ENCODE measurements around the gene TMCO2. TPM values are rescaled to one million over a fixed set of nuclear protein-coding genes. Genes with fewer than 3 reads are reported as not detected.

The TMCO2 gene
- total RNA-seq, 2 donors from 2014 or later, result not detected

- no peak for DNase-seq
- Histone ChIP-seq H3K9me3 (no peaks in the 10 kb centered on the region), H3K4me1 (no peaks in the 10 kb centered on the region), H3K9ac (ENCODE audit: low read depth in 2 of 2, low read length in 2 of 2) (no peak overlapping the region), H3K27me3 (no peaks in the 10 kb centered on the region), H3K27ac (no peak overlapping the region), H3K4me3 (no peak overlapping the region), H3K36me3 (no peaks in the 10 kb centered on the region)
- no peak for TF ChIP-seq CTCF (IDR thresholded peaks at IDR 0.05)
- intact Hi-C loops (cut with DNase I), result no loop called here
These were observed 675 bp downstream of the TMCO2 start for GRCh38 chr1:40248412-40248811.

GRCh38 chr1:40251456-40251855 lies 3.7 kb downstream of the TMCO2 start:
- no peak for DNase-seq
- TF ChIP-seq CTCF (IDR thresholded peaks at IDR 0.05), result no peak
- Histone ChIP-seq H3K36me3 (no peaks in the 10 kb centered on the region), H3K4me1 (no peaks in the 10 kb centered on the region), H3K9me3 (no peaks in the 10 kb centered on the region), H3K27ac (no peak overlapping the region), H3K9ac (ENCODE audit: low read depth in 2 of 2, low read length in 2 of 2) (no peak overlapping the region), H3K4me3 (no peak overlapping the region), H3K27me3 (no peaks in the 10 kb centered on the region)
- intact Hi-C loops (cut with DNase I), result no loop called here

GRCh38 chr1:40252601-40253000 lies 4.9 kb downstream of the TMCO2 start:
- no peak overlapping the region for H3K27ac ChIP-seq
- H3K9me3 ChIP-seq, result no peaks in the 10 kb centered on the region
- no peak for DNase-seq
- intact Hi-C loops (cut with DNase I), result no loop called here
- H3K27me3 ChIP-seq, result no peaks in the 10 kb centered on the region
- TF ChIP-seq CTCF (IDR thresholded peaks at IDR 0.05), result no peak
- H3K36me3 ChIP-seq, result no peaks in the 10 kb centered on the region
- H3K9ac ChIP-seq (ENCODE audit: low read depth in 2 of 2, low read length in 2 of 2), result no peak overlapping the region
- H3K4me1 ChIP-seq, result no peaks in the 10 kb centered on the region
- no peak overlapping the region for H3K4me3 ChIP-seq

- DNase-seq, result no peak
- H3K36me3 ChIP-seq, result no peaks in the 10 kb centered on the region
- H3K9ac ChIP-seq (ENCODE audit: low read depth in 2 of 2, low read length in 2 of 2), result no peak overlapping the region
- H3K9me3 ChIP-seq, result no peaks in the 10 kb centered on the region
- no peaks in the 10 kb centered on the region for H3K4me1 ChIP-seq
- TF ChIP-seq CTCF (IDR thresholded peaks at IDR 0.05), result no peak
- H3K4me3 ChIP-seq, result no peak overlapping the region
- H3K27me3 ChIP-seq, result no peaks in the 10 kb centered on the region
- no peak overlapping the region for H3K27ac ChIP-seq
- intact Hi-C loops (cut with DNase I), result no loop called here
These were observed 7.5 kb downstream of the TMCO2 start for GRCh38 chr1:40255231-40255630.

- intact Hi-C loops (cut with DNase I), result loop anchor here (2.0 kb wide), 1 partner anchor 96 kb away; the partner anchor contains the start of gene RLF
- Histone ChIP-seq H3K27ac (peak overlapping the region; percentile 96), H3K9me3 (no peaks in the 10 kb centered on the region), H3K9ac (ENCODE audit: low read depth in 2 of 2, low read length in 2 of 2) (peak overlapping the region in 1 of 2 donors; percentile 98), H3K36me3 (no peaks in the 10 kb centered on the region), H3K4me1 (no peaks in the 10 kb centered on the region), H3K4me3 (peak overlapping the region; percentile 83), H3K27me3 (no peaks in the 10 kb centered on the region)
- no peak for TF ChIP-seq CTCF (IDR thresholded peaks at IDR 0.05)
- no peak for DNase-seq
These were observed 8.8 kb downstream of the TMCO2 start for GRCh38 chr1:40256401-40257084.
